CD14-positive monocyte (primary cell): ENCODE results near the gene ZP2. TPM values are rescaled to one million over a fixed set of nuclear protein-coding genes. Genes with fewer than 3 reads are reported as not detected.

ENCODE experiments used
- DNase-seq, 3 donors: peaks; one replicate each; pipeline ENCODE4 v3.0.0-alpha.2; 2011 to 2022
- H2AFZ ChIP-seq: 2 replicates; pipeline ENCODE4 v1.6.0; 2012; ENCODE audit warnings: mild to moderate bottlenecking, low read depth, low read length, inconsistent platforms; ENCODE audit not compliant: insufficient read depth, poor library complexity, severe bottlenecking
- H3K27ac ChIP-seq, 2 donors: 1 replicate in 1 of 2; 2 replicates in 1 of 2; pipeline ENCODE4 v1.5.1; 2012 to 2013; ENCODE audit warnings: low read length in 2 of 2, control low read depth in 1 of 2, inconsistent platforms in 1 of 2, low read depth in 1 of 2, mild to moderate bottlenecking in 1 of 2
- H3K27me3 ChIP-seq, 2 donors: one replicate each; pipeline versions ENCODE4 v1.6.0 to v1.6.1; 2011 to 2013; ENCODE audit warnings: low read length in 2 of 2; ENCODE audit not compliant: control insufficient read depth in 2 of 2, insufficient read depth in 2 of 2
- H3K36me3 ChIP-seq, 2 donors: replicated peaks in 1 of 2; 1 replicate in 1 of 2; 2 replicates in 1 of 2; pipeline versions ENCODE4 v1.5.1 to v1.6.1; 2012 to 2013; ENCODE audit warnings: low read length in 2 of 2, control low read depth in 1 of 2, inconsistent platforms in 1 of 2, mild to moderate bottlenecking in 1 of 2; ENCODE audit not compliant: insufficient read depth in 2 of 2, control insufficient read depth in 1 of 2
- H3K4me1 ChIP-seq, 2 donors: 1 replicate in 1 of 2; 2 replicates in 1 of 2; pipeline versions ENCODE4 v1.5.1 to v1.6.1; 2012 to 2013; ENCODE audit warnings: low read length in 2 of 2, control low read depth in 1 of 2, inconsistent platforms in 1 of 2, mild to moderate bottlenecking in 1 of 2, moderate library complexity in 1 of 2; ENCODE audit not compliant: insufficient read depth in 2 of 2, control insufficient read depth in 1 of 2
- H3K4me2 ChIP-seq: replicated peaks from 2 replicates; pipeline ENCODE3; 2012; ENCODE audit warnings: low read length, moderate library complexity, mild to moderate bottlenecking; ENCODE audit not compliant: poor library complexity, severe bottlenecking; ENCODE audit errors: extremely low read depth
- H3K4me3 ChIP-seq, 3 experiments: fragments of 200-600 bp in 1 of 3; sonication (generic) in 1 of 3; replicated peaks in 1 of 3; 1 replicate in 2 of 3; 2 replicates in 1 of 3; pipeline ENCODE4 v1.5.1; 2011 to 2013; ENCODE audit warnings: low read length in 3 of 3, mild to moderate bottlenecking in 3 of 3, control low read depth in 2 of 3, low read depth in 2 of 3, inconsistent platforms in 1 of 3, moderate library complexity in 1 of 3
- H3K79me2 ChIP-seq: 2 replicates; pipeline ENCODE4 v1.6.0; 2012; ENCODE audit warnings: mild to moderate bottlenecking, control low read depth, inconsistent platforms, low read length, moderate library complexity; ENCODE audit not compliant: insufficient read depth
- H3K9ac ChIP-seq: 2 replicates; pipeline ENCODE4 v1.6.0; 2017; ENCODE audit warnings: low read length, mild to moderate bottlenecking; ENCODE audit not compliant: insufficient read depth, poor library complexity, severe bottlenecking
- H3K9me3 ChIP-seq, 2 donors: replicated peaks in 1 of 2; 1 replicate in 1 of 2; 2 replicates in 1 of 2; pipeline versions ENCODE4 v1.5.1 to v1.6.1; 2012 to 2013; ENCODE audit warnings: low read length in 2 of 2, control low read depth in 1 of 2; ENCODE audit not compliant: control insufficient read depth in 1 of 2, insufficient read depth in 1 of 2
- H4K20me1 ChIP-seq: 2 replicates; pipeline ENCODE4 v1.6.0; 2012; ENCODE audit warnings: mild to moderate bottlenecking, low read length, control low read depth, moderate library complexity; ENCODE audit not compliant: insufficient read depth
- H3K27ac Mint-ChIP-seq, 7 donors: one replicate each; pipeline ENCODE4 v1.8.0; 2020; ENCODE audit warnings: mild to moderate bottlenecking in 7 of 7, mixed read lengths in 7 of 7, moderate library complexity in 6 of 7, inconsistent platforms in 2 of 7
- H3K27me3 Mint-ChIP-seq, 3 donors: one replicate each; pipeline ENCODE4 v1.8.0; 2021 to 2022; ENCODE audit warnings: low read depth in 3 of 3, mild to moderate bottlenecking in 3 of 3, mixed read lengths in 3 of 3, moderate library complexity in 3 of 3, inconsistent platforms in 1 of 3
- H3K36me3 Mint-ChIP-seq, 2 donors: one replicate each; pipeline ENCODE4 v1.8.0; 2020; ENCODE audit warnings: mixed read lengths in 2 of 2, inconsistent platforms in 1 of 2, mild to moderate bottlenecking in 1 of 2
- H3K4me1 Mint-ChIP-seq: one replicate; pipeline ENCODE4 v1.8.0; 2020; ENCODE audit warnings: mild to moderate bottlenecking, mixed read lengths
- H3K4me3 Mint-ChIP-seq, 2 donors: one replicate each; pipeline ENCODE4 v1.8.0; 2020; ENCODE audit warnings: mild to moderate bottlenecking in 2 of 2, mixed read lengths in 2 of 2, moderate library complexity in 1 of 2
- H3K9me3 Mint-ChIP-seq, 7 donors: one replicate each; pipeline ENCODE4 v1.8.0; 2020 to 2022; ENCODE audit warnings: mixed read lengths in 7 of 7, mild to moderate bottlenecking in 6 of 7, moderate library complexity in 6 of 7, inconsistent platforms in 2 of 7
- WGBS: methylation state at CpG from one replicate; pipeline ENCODE4 v1.1.5; 2013; ENCODE audit warnings: missing lambda C conversion rate; ENCODE audit not compliant: insufficient coverage; 5-methylcytosine and 5-hydroxymethylcytosine counted together
- intact Hi-C, 2 donors: fragments of 100-400 bp; cut with micrococcal nuclease; formaldehyde crosslinking; loops; one replicate each; pipeline versions ENCODE4 v1.15.0 to v1.15.1; 2023
- polyA plus RNA-seq, 3 donors: library from polyadenylated mRNA; depleted of rRNA in 1 of 3; unstranded in 2 of 3; stranded (reverse) in 1 of 3; fragments of 300-500 nt in 2 of 3; fragments of >200 nt in 1 of 3; fragmentation: Illumina TruSeq in 2 of 3; gene quantifications; 1 replicate in 2 of 3; 2 replicates in 1 of 3; pipeline ENCODE4 v1.2.3, GENCODE V29; 2012 to 2021
- TF ChIP-seq, protein P1 (sequence below): fragments of 200-600 bp; IDR thresholded peaks from one replicate; pipeline ENCODE4 v1.8.0; 2022; ENCODE audit warnings: antibody characterized with exemption, mild to moderate bottlenecking

Gene ZP2
- polyA plus RNA-seq, 3 donors, result not detected

DNA sequence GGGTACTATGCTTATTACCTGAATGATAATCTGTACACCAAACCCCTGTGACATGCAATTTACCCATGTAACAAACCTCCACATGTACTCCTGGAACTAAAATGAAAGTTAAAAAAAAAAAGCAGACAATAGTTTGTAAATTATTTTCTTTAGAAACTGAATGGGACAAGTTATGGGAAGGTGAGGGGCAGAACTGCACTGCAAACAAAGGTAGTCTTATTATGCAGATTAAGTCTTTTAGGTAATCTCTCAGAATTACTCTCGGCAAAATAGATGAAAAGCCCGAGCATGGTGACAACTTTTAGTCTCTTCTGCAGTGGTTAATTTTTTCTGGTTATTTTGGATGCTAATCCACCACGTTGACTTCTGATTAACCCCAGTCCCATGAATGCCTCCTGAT is 27.4 kb downstream of the ZP2 start:
- TF ChIP-seq, protein P1, sequence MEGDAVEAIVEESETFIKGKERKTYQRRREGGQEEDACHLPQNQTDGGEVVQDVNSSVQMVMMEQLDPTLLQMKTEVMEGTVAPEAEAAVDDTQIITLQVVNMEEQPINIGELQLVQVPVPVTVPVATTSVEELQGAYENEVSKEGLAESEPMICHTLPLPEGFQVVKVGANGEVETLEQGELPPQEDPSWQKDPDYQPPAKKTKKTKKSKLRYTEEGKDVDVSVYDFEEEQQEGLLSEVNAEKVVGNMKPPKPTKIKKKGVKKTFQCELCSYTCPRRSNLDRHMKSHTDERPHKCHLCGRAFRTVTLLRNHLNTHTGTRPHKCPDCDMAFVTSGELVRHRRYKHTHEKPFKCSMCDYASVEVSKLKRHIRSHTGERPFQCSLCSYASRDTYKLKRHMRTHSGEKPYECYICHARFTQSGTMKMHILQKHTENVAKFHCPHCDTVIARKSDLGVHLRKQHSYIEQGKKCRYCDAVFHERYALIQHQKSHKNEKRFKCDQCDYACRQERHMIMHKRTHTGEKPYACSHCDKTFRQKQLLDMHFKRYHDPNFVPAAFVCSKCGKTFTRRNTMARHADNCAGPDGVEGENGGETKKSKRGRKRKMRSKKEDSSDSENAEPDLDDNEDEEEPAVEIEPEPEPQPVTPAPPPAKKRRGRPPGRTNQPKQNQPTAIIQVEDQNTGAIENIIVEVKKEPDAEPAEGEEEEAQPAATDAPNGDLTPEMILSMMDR, result no peak
- Histone ChIP-seq H3K27me3 (no peaks in the 10 kb centered on the region), H4K20me1 (no peaks in the 10 kb centered on the region), H3K9ac (no peak overlapping the region), H3K4me1 (peaks cover 4 to 5% of the 10 kb centered on the region in 2 donors), H3K4me2 (no peak overlapping the region), H2AFZ (no peak overlapping the region), H3K79me2 (no peaks in the 10 kb centered on the region), H3K36me3 (peaks cover 22 to 36% of the 10 kb centered on the region in 2 donors), H3K9me3 (no peaks in the 10 kb centered on the region), H3K4me3 (no peak overlapping the region), H3K27ac (no peak overlapping the region)
- peaks cover 0 to 15% (median 7%) of the 10 kb centered on the region in 7 donors for H3K9me3 Mint-ChIP-seq
- intact Hi-C loops, result loop anchor here in 1 of 2 donors (10.0 kb wide), 1 partner anchor 371 kb away; no protein-coding TSS in a partner anchor
- H3K4me3 Mint-ChIP-seq, result no peak overlapping the region
- 92% methylated on average over 3 of the region's 3 CpGs for WGBS
- no peak for DNase-seq
- peaks cover 0 to 4% (median 1%) of the 10 kb centered on the region in 3 donors for H3K27me3 Mint-ChIP-seq
- H3K36me3 Mint-ChIP-seq, result peaks cover 28 to 35% of the 10 kb centered on the region in 2 donors
- no peak overlapping the region for H3K27ac Mint-ChIP-seq
- H3K4me1 Mint-ChIP-seq, result peaks cover 6% of the 10 kb centered on the region

DNA sequence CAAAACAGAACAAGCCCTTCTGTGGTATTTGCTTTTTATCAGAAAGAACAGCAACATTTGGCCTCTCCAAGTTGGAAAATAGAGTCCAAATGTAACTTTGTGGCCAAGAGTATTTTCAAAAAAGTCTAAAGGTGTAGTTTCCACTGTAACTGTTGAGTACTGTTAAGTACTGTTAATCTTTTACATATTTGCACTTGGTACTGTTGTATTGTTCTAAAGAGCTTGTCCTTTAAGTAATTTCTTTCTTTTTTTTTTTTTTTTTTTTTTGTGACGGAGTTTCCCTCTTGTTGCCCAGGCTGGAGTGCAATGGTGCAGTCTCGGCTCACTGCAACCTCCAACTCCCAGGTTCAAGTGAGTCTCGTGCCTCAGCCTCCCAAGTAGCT is 31.4 kb downstream of the ZP2 start:
- TF ChIP-seq, protein P1, result no peak
- no peak overlapping the region for H3K4me3 ChIP-seq
- H2AFZ ChIP-seq, result no peak overlapping the region
- no CpG with 5 or more reads among the region's 3 CpGs for WGBS
- H3K27ac ChIP-seq, result no peak overlapping the region
- no peaks in the 10 kb centered on the region for H3K27me3 ChIP-seq
- H3K4me3 Mint-ChIP-seq, result no peak overlapping the region
- H3K4me2 ChIP-seq, result no peak overlapping the region
- H3K36me3 ChIP-seq, result peaks cover 26 to 66% of the 10 kb centered on the region in 2 donors
- intact Hi-C loops, result loop anchor here in 1 of 2 donors (10.0 kb wide), 1 partner anchor 375 kb away; no protein-coding TSS in a partner anchor
- no peaks in the 10 kb centered on the region for H4K20me1 ChIP-seq
- no peaks in the 10 kb centered on the region for H3K27me3 Mint-ChIP-seq
- no peaks in the 10 kb centered on the region for H3K4me1 Mint-ChIP-seq
- H3K9ac ChIP-seq, result no peak overlapping the region
- H3K36me3 Mint-ChIP-seq, result peaks cover 50 to 60% of the 10 kb centered on the region in 2 donors
- no peaks in the 10 kb centered on the region for H3K4me1 ChIP-seq
- no peak overlapping the region for H3K27ac Mint-ChIP-seq
- no peaks in the 10 kb centered on the region for H3K9me3 ChIP-seq
- peaks cover 0 to 14% (median 10%) of the 10 kb centered on the region in 7 donors for H3K9me3 Mint-ChIP-seq
- H3K79me2 ChIP-seq, result no peaks in the 10 kb centered on the region
- DNase-seq, result no peak
